Measurements from ENCODE around the gene MEIS3.

Gene MEIS3

GRCh38 chr19:47456721-47457474, 37.6 kb upstream of the MEIS3 start:
- TF ChIP-seq CTCF (conservative IDR thresholded peaks at IDR 0.05), result no peak
- TF ChIP-seq ZFX (IDR thresholded peaks at IDR 0.05), result no peak
- no peak overlapping the region for H3K27ac ChIP-seq

GRCh38 chr19:47450478-47450877, 31.2 kb upstream of the MEIS3 start:
- TF ChIP-seq CTCF (conservative IDR thresholded peaks at IDR 0.05), result no peak
- no peak for TF ChIP-seq ZFX (IDR thresholded peaks at IDR 0.05)
- H3K27ac ChIP-seq, result no peak overlapping the region

GRCh38 chr19:47448360-47448727, 29.0 kb upstream of the MEIS3 start:
- TF ChIP-seq CTCF (conservative IDR thresholded peaks at IDR 0.05) (no peak), ZFX (IDR thresholded peaks at IDR 0.05) (no peak)
- no peak overlapping the region for H3K27ac ChIP-seq

- H3K27ac ChIP-seq, result no peak overlapping the region
- TF ChIP-seq ZFX (IDR thresholded peaks at IDR 0.05), result no peak
- TF ChIP-seq CTCF (conservative IDR thresholded peaks at IDR 0.05), result no peak
Measured at GRCh38 chr19:47447470-47448359, 28.4 kb upstream of the MEIS3 start.

- no peak for TF ChIP-seq ZFX (IDR thresholded peaks at IDR 0.05)
- no peak for TF ChIP-seq CTCF (conservative IDR thresholded peaks at IDR 0.05)
- H3K27ac ChIP-seq, result no peak overlapping the region
Measured at GRCh38 chr19:47446534-47447469, 27.5 kb upstream of the MEIS3 start.

- TF ChIP-seq CTCF (conservative IDR thresholded peaks at IDR 0.05) (no peak), ZFX (IDR thresholded peaks at IDR 0.05) (no peak)
- no peak overlapping the region for H3K27ac ChIP-seq
Measured at GRCh38 chr19:47445937-47446402, 26.6 kb upstream of the MEIS3 start.

All from C4-2B (cell line).